ENCODE data around the gene RGS12. TPM values are rescaled to one million over a fixed set of nuclear protein-coding genes. Genes with fewer than 3 reads are reported as not detected.
A peak's percentile ranks its signal among the peaks of the same experiment; 100 is the strongest.

The RGS12 gene
- total and polyA plus RNA-seq, 2 donors (not counting 1 experiment from before 2014, with no cell fraction given): 3.5 to 13.9 TPM

DNA sequence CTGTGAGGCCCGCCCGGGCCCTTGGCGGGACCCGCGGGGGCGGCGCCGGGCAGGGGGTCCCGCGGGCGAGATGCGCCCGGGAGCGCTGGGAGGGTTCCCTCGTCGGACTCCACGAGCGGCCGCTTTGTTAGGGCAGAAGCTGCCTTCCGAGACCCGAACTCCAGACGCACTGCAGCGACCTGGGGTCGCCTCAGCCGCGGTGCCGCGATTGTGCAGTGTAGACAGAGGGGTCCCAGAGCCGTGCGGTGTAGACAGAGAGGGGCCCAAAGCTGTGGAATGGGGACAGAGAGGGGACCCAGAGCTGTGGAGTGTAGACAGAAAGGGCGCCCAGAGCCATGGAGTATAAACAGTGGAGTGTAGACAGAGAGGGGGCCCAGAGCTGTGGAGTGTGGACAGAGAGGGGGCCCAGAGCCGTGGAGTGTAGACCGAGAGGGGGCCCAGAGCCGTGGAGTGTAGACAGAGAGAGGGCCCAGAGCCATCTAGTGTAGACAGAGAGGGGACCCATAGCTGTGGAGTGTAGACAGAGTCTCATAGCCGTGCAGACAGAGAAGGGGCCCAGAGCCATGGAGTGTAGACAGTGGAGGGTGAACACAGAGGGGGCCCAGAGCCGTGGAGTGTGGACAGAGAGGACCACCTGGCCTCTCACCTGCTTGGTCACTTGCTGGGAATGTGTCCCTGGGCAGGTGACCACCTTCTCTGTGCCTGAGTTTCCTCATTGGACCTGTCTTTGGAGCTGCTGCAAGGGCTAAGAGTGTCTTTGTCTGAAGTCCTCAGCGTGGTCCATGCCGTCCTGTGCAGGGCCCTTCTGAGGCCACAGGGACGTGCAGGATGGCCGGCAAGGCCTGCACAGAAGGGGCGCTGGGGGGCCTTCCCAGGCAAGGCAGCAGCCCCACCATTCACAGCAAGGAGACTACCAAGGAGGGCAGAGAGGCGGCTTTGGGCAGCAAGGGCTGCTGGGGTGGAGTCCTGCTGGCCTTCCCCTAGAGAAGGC is 875 bp downstream of the RGS12 start:
- H2AFZ ChIP-seq (ENCODE audit: insufficient read depth, low read depth, low read length, poor library complexity, severe bottlenecking): peak overlapping the region; percentile 69
- 30% methylated on average over 42 of the region's 42 CpGs for WGBS (ENCODE audit: insufficient coverage)
- H3K9me3 Mint-ChIP-seq (ENCODE audit: insufficient read depth): no peaks in the 10 kb centered on the region

More for the DNA sequence above, 875 bp downstream of the RGS12 start:
- no peaks in the 10 kb centered on the region for H3K36me3 ChIP-seq (replicated peaks in 1 of 2; ENCODE audit: control extremely low read depth in 1 of 2, control insufficient read depth in 1 of 2, extremely low read depth in 1 of 2, insufficient read depth in 2 of 2, low read length in 1 of 2)
- peaks cover 7 to 17% of the 10 kb centered on the region in 2 donors for H3K4me1 ChIP-seq (ENCODE audit: control insufficient read depth in 2 of 2, insufficient read depth in 2 of 2, low read length in 2 of 2)
- H3K27ac ChIP-seq (ENCODE audit: low read length in 2 of 2): no peak overlapping the region
- Mint-ChIP-seq H3K4me3 (peak overlapping the region; percentile 83), H3K27ac (peak overlapping the region; percentile 81), H3K4me1 (peaks cover 13% of the 10 kb centered on the region), H3K27me3 (peaks cover 14% of the 10 kb centered on the region)
- ATAC-seq (ENCODE audit: low read depth): no peak
- H3K27me3 ChIP-seq (replicated peaks in 1 of 4; ENCODE audit: control extremely low read depth in 1 of 4, control insufficient read depth in 3 of 4, insufficient read depth in 4 of 4, low read length in 3 of 4): peaks cover 0 to 17% (median 3%) of the 10 kb centered on the region in 4 experiments
- H4K20me1 ChIP-seq (ENCODE audit: control insufficient read depth, insufficient read depth, low read length, poor library complexity, severe bottlenecking): no peaks in the 10 kb centered on the region
- intact Hi-C loops (cut with micrococcal nuclease): loop anchor here (2.0 to 5.0 kb wide), 2 partner anchors 239 to 1711 kb away; partner anchors contain the start of gene LRPAP1
- H3K4me2 ChIP-seq (replicated peaks; ENCODE audit: low read depth, low read length, poor library complexity, severe bottlenecking): peak overlapping the region; percentile 92
- H3K9ac ChIP-seq (ENCODE audit: low read length): peak overlapping the region; percentile 66
- ChIA-PET POLR2A (no interaction called here), CTCF (no interaction called here)
- H3K79me2 ChIP-seq (ENCODE audit: control insufficient read depth, insufficient read depth, low read length): no peaks in the 10 kb centered on the region
- H3K9me3 ChIP-seq (ENCODE audit: control extremely low read depth in 1 of 3, control insufficient read depth in 2 of 3, insufficient read depth in 1 of 3, low read length in 2 of 3): peaks cover 0 to 7% (median 0%) of the 10 kb centered on the region in 3 donors
- H3K4me3 ChIP-seq (ENCODE audit: control extremely low read depth in 1 of 5, extremely low read depth in 1 of 5, insufficient read depth in 1 of 5, low read depth in 2 of 5, low read length in 4 of 5): peak overlapping the region in 4 of 5 experiments; percentile 22 to 69 (median 47)
- DNase-seq: peak; percentile 55
- TF ChIP-seq, protein P1, sequence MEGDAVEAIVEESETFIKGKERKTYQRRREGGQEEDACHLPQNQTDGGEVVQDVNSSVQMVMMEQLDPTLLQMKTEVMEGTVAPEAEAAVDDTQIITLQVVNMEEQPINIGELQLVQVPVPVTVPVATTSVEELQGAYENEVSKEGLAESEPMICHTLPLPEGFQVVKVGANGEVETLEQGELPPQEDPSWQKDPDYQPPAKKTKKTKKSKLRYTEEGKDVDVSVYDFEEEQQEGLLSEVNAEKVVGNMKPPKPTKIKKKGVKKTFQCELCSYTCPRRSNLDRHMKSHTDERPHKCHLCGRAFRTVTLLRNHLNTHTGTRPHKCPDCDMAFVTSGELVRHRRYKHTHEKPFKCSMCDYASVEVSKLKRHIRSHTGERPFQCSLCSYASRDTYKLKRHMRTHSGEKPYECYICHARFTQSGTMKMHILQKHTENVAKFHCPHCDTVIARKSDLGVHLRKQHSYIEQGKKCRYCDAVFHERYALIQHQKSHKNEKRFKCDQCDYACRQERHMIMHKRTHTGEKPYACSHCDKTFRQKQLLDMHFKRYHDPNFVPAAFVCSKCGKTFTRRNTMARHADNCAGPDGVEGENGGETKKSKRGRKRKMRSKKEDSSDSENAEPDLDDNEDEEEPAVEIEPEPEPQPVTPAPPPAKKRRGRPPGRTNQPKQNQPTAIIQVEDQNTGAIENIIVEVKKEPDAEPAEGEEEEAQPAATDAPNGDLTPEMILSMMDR (IDR thresholded peaks at IDR 0.05): no peak
- TF ChIP-seq EZH2 (IDR thresholded peaks at IDR 0.05; ENCODE audit: borderline replicate concordance, insufficient read depth, low read depth, low read length, poor library complexity, severe bottlenecking): no peak

All from B cell (primary cell).